HEK293 (cell line): Measurements from ENCODE around the gene AGTPBP1.

Experiments
- CTCF ChIP-seq: fragments of 450-650 bp; formaldehyde crosslinking; IDR thresholded peaks from 2 replicates; pipeline ENCODE4 v1.5.1; 2016; ENCODE audit warnings: missing biosample characterization, missing genetic modification characterization
- SETDB1 ChIP-seq: IDR thresholded peaks from one replicate; pipeline ENCODE4 v1.6.1; 2017; ENCODE audit warnings: mild to moderate bottlenecking, low read length, moderate library complexity, mixed read lengths; ENCODE audit not compliant: insufficient read length
- TCF7L2 ChIP-seq: IDR thresholded peaks from 2 replicates; pipeline ENCODE4 v1.6.1; 2011; ENCODE audit warnings: low read depth, mild to moderate bottlenecking, inconsistent platforms, low read length, moderate library complexity, borderline replicate concordance
- ZNF155 ChIP-seq: fragments of 450-650 bp; formaldehyde crosslinking; IDR thresholded peaks from 2 replicates; pipeline ENCODE4 v1.5.1; 2016; ENCODE audit warnings: missing biosample characterization, missing genetic modification characterization
- ZNF280C ChIP-seq: fragments of 450-650 bp; formaldehyde crosslinking; IDR thresholded peaks from 2 replicates; pipeline ENCODE4 v1.5.1; 2016; ENCODE audit warnings: missing biosample characterization, missing genetic modification characterization
- ZNF350 ChIP-seq: fragments of 450-650 bp; formaldehyde crosslinking; IDR thresholded peaks from 2 replicates; pipeline ENCODE4 v1.5.0; 2017; ENCODE audit warnings: missing biosample characterization, mild to moderate bottlenecking, missing genetic modification characterization
- ZNF501 ChIP-seq: fragments of 450-650 bp; formaldehyde crosslinking; IDR thresholded peaks from 2 replicates; pipeline ENCODE4 v1.5.1; 2016; ENCODE audit warnings: missing biosample characterization, missing genetic modification characterization
- ZNF549 ChIP-seq: fragments of 450-650 bp; IDR thresholded peaks from 2 replicates; pipeline ENCODE4 v1.5.1; 2018; ENCODE audit warnings: missing biosample characterization, missing genetic modification characterization, mild to moderate bottlenecking, inconsistent platforms, moderate library complexity

GRCh38 chr9:85726737-85727136 is 15.0 kb downstream of the AGTPBP1 start:
- TF ChIP-seq ZNF549 = no peak
- TF ChIP-seq TCF7L2 = no peak
- TF ChIP-seq CTCF = no peak
- no peak for TF ChIP-seq ZNF280C
- no peak for TF ChIP-seq SETDB1
- no peak for TF ChIP-seq ZNF501 (tag by site-specific recombination)
- no peak for TF ChIP-seq ZNF350 (tag by site-specific recombination)
- no peak for TF ChIP-seq ZNF155
